Suprapubic skin (tissue), 4 donors: ENCODE measurements around the gene TRMT61B. TPM values are rescaled to one million over a fixed set of nuclear protein-coding genes. Genes with fewer than 3 reads are reported as not detected.

Source experiments
- DNase-seq, 2 donors: peaks; one replicate each; pipeline ENCODE4 v3.0.0-alpha.2; 2019; ENCODE audit warnings: low spot score in 2 of 2
- H3K27ac ChIP-seq: fragments of 200-600 bp; sonication (generic); one replicate; pipeline ENCODE4 v1.5.1; 2019
- H3K27me3 ChIP-seq: fragments of 200-600 bp; sonication (generic); one replicate; pipeline ENCODE4 v1.5.1; 2019
- H3K36me3 ChIP-seq: fragments of 200-600 bp; sonication (generic); one replicate; pipeline ENCODE4 v1.5.1; 2019
- H3K4me1 ChIP-seq: fragments of 200-600 bp; sonication (generic); one replicate; pipeline ENCODE4 v1.5.1; 2019
- H3K4me3 ChIP-seq: fragments of 200-600 bp; sonication (generic); one replicate; pipeline ENCODE4 v1.5.1; 2019; ENCODE audit warnings: mild to moderate bottlenecking
- H3K9me3 ChIP-seq: fragments of 200-600 bp; sonication (generic); one replicate; pipeline ENCODE4 v1.5.1; 2019
- CTCF ChIP-seq, 2 donors: fragments of 200-600 bp in 1 of 2; fragments of 450-650 bp in 1 of 2; sonication (generic) in 1 of 2; IDR thresholded peaks; one replicate each; pipeline ENCODE4 v1.5.1; 2016 to 2019; ENCODE audit warnings: antibody characterized with exemption in 2 of 2, mild to moderate bottlenecking in 1 of 2, moderate library complexity in 1 of 2
- EP300 ChIP-seq: sonication (generic); formaldehyde crosslinking; IDR thresholded peaks from one replicate; pipeline ENCODE4 v1.6.1; 2017; ENCODE audit warnings: antibody characterized with exemption
- POLR2A ChIP-seq, 2 donors: fragments of 450-650 bp; IDR thresholded peaks; one replicate each; pipeline ENCODE4 v1.6.1; 2017; ENCODE audit warnings: antibody characterized with exemption in 2 of 2, mild to moderate bottlenecking in 2 of 2, moderate library complexity in 2 of 2
- POLR2AphosphoS5 ChIP-seq, 3 donors: sonication (generic); formaldehyde crosslinking; IDR thresholded peaks; one replicate each; pipeline ENCODE4 v1.6.1; 2017; ENCODE audit warnings: antibody characterized with exemption in 3 of 3
- WGBS: methylation state at CpG from one replicate; pipeline ENCODE4 v1.1.5; 2018; 5-methylcytosine and 5-hydroxymethylcytosine counted together
- total RNA-seq, 4 donors: library from RNA; depleted of rRNA; stranded (reverse); fragments of >200 nt; gene quantifications; one replicate each; pipeline ENCODE4 v1.1.0, GENCODE V29; 2016

The TRMT61B gene
- total RNA-seq, 4 donors from 2014 or later: 9.4 to 14.5 (median 10.8) TPM

GRCh38 chr2:28901841-28902240, 31.7 kb upstream of the TRMT61B start:
- Histone ChIP-seq H3K9me3 (no peaks in the 10 kb centered on the region), H3K27ac (no peak overlapping the region), H3K4me3 (no peak overlapping the region), H3K36me3 (peaks cover 9% of the 10 kb centered on the region), H3K27me3 (no peaks in the 10 kb centered on the region), H3K4me1 (peaks cover 19% of the 10 kb centered on the region)
- WGBS: 46% methylated on average over 1 of the region's 1 CpG
- TF ChIP-seq POLR2AphosphoS5 (IDR thresholded peaks at IDR 0.05) (no peak), CTCF (IDR thresholded peaks at IDR 0.05) (no peak), POLR2A (IDR thresholded peaks at IDR 0.05) (no peak), EP300 (no peak)
- DNase-seq: no peak

DNA sequence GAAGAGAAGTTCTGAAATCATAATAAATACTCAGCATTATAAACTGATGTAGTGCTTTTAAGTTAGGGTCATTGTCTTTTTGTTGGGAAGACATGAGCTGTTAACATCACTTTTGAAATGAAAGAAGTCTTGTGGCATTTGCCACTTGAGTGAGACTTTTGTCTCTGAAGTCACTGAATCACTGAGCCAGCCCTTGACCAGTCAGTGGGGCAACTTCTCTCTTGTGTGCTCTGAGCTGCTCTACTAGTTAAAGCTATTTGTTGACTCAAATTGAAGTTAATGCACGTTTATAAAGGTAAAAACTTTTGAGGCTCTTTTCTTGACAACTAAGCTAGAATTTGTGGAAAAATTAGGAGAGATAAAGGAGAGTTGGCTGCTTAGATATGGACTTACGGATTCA, 31.1 kb upstream of the TRMT61B start:
- Histone ChIP-seq H3K4me1 (peaks cover 26% of the 10 kb centered on the region), H3K36me3 (peaks cover 6% of the 10 kb centered on the region), H3K27me3 (no peaks in the 10 kb centered on the region), H3K4me3 (no peak overlapping the region), H3K27ac (no peak overlapping the region), H3K9me3 (no peaks in the 10 kb centered on the region)
- WGBS: 66% methylated on average over 2 of the region's 2 CpGs
- no peak for DNase-seq
- TF ChIP-seq CTCF (IDR thresholded peaks at IDR 0.05): no peak
- no peak for TF ChIP-seq EP300
- no peak for TF ChIP-seq POLR2AphosphoS5 (IDR thresholded peaks at IDR 0.05)
- TF ChIP-seq POLR2A (IDR thresholded peaks at IDR 0.05): no peak

- DNase-seq: no peak
- 48% methylated on average over 1 of the region's 1 CpG for WGBS
- Histone ChIP-seq H3K36me3 (peaks cover 6% of the 10 kb centered on the region), H3K4me3 (no peak overlapping the region), H3K27me3 (no peaks in the 10 kb centered on the region), H3K27ac (no peak overlapping the region), H3K9me3 (no peaks in the 10 kb centered on the region), H3K4me1 (peaks cover 42% of the 10 kb centered on the region)
- no peak for TF ChIP-seq POLR2A (IDR thresholded peaks at IDR 0.05)
- TF ChIP-seq CTCF (IDR thresholded peaks at IDR 0.05): no peak
- no peak for TF ChIP-seq EP300
- no peak for TF ChIP-seq POLR2AphosphoS5 (IDR thresholded peaks at IDR 0.05)
Observed at GRCh38 chr2:28898048-28898447, 27.9 kb upstream of the TRMT61B start.

GRCh38 chr2:28896906-28897305, 26.8 kb upstream of the TRMT61B start:
- Histone ChIP-seq H3K36me3 (no peaks in the 10 kb centered on the region), H3K4me1 (peaks cover 42% of the 10 kb centered on the region), H3K27me3 (no peaks in the 10 kb centered on the region), H3K9me3 (no peaks in the 10 kb centered on the region), H3K4me3 (no peak overlapping the region), H3K27ac (no peak overlapping the region)
- TF ChIP-seq CTCF (IDR thresholded peaks at IDR 0.05) (no peak), EP300 (no peak), POLR2A (IDR thresholded peaks at IDR 0.05) (no peak), POLR2AphosphoS5 (IDR thresholded peaks at IDR 0.05) (no peak)
- DNase-seq: no peak
- WGBS: 28% methylated on average over 2 of the region's 2 CpGs

GRCh38 chr2:28895189-28895893, 25.2 kb upstream of the TRMT61B start:
- TF ChIP-seq POLR2AphosphoS5 (IDR thresholded peaks at IDR 0.05) (no peak), EP300 (no peak), CTCF (IDR thresholded peaks at IDR 0.05) (no peak), POLR2A (IDR thresholded peaks at IDR 0.05) (no peak)
- peak overlapping the region; percentile 84 for H3K4me3 ChIP-seq
- peak in 1 of 2 donors; percentile 70 for DNase-seq

More at GRCh38 chr2:28895189-28895893, 25.2 kb upstream of the TRMT61B start:
- peaks cover 42% of the 10 kb centered on the region for H3K4me1 ChIP-seq
- peak overlapping the region; percentile 90 for H3K27ac ChIP-seq
- no peaks in the 10 kb centered on the region for H3K9me3 ChIP-seq
- under 1% methylated on average over 19 of the region's 19 CpGs for WGBS
- H3K27me3 ChIP-seq: no peaks in the 10 kb centered on the region
- no peaks in the 10 kb centered on the region for H3K36me3 ChIP-seq
